HG02763 (cell line): ENCODE results near the gene ISM2.
"Not testable (repeated sequence)": the region's sequence is repeated elsewhere in the genome, so short reads cannot be mapped to it uniquely, and the experiment has no call there.

Experiments
- ATAC-seq: cut with Tn5 transposase; IDR thresholded peaks from one replicate; pipeline ENCODE4 v1.9.1; 2021; ENCODE audit warnings: mild to moderate bottlenecking, moderate library complexity; ENCODE audit not compliant: unreplicated experiment

ISM2 gene

GRCh38 chr14:77498120-77498979, at the start of gene ISM2:
Gene ISM2, minus strand, starts transcription at chr14:77498816. Its CDS starts 23 bp downstream, at chr14:77498793.
- ATAC-seq: peak; percentile 49

- no peak for ATAC-seq
These were observed 49.0 kb upstream of the ISM2 start for GRCh38 chr14:77547512-77548180.

GRCh38 chr14:77545171-77545570, 46.6 kb upstream of the ISM2 start:
- not testable (repeated sequence) for ATAC-seq

DNA sequence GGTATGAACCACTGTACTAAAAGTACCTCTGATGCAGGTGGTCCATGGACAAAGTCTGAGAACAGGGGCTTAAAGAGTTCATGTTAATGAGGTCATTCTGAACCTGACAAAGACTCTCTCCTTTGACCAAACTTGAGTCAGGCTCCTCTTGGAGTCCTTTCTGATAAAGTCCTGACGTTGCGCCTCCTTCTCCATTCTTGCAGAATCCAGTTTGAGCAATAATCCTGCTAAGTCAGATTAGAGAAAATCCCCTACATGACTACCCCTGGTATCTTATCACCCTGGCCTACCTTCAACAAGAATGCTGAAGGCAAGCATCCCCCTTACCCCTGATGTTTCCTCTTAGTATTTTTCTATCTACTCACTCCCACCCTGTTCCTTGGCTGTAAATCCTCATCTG, 46.0 kb upstream of the ISM2 start:
- ATAC-seq: no peak

DNA sequence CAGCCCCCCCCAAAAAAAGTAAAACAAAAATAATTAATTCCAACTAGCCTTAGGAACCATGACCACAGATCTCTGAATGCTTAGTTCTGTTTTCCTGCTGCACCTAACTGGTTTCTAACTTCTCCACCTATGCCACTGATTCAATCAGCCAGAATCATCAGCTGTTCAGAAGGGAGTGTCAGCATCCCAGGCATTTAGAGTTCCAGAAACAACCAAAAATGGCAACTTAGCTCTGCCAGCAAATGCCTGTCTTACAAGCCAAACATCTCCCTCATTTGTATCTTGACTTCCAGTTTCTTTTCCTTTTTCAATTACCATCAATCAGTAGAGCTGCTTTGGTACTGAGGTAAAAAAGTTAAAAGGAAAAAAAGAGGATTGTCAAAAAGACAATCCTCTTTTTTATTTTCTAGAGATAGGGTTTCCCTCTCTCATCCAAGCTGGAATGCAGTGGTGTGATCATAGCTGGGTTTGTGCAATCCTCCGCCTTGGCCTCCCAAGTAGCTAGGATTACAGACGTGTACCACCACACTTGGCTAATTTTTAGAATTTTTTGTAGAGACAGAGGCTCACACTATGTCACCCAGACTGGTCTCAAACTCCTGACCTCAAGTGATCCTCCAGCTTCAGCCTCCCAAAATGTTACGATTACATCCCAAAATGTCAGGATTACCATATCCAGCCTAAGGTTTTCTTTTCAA, 45.2 kb upstream of the ISM2 start:
- no peak for ATAC-seq

- ATAC-seq: no peak
These were observed 44.6 kb upstream of the ISM2 start for GRCh38 chr14:77543240-77543551.

- no peak for ATAC-seq
These were observed 44.0 kb upstream of the ISM2 start for GRCh38 chr14:77542421-77543239.

DNA sequence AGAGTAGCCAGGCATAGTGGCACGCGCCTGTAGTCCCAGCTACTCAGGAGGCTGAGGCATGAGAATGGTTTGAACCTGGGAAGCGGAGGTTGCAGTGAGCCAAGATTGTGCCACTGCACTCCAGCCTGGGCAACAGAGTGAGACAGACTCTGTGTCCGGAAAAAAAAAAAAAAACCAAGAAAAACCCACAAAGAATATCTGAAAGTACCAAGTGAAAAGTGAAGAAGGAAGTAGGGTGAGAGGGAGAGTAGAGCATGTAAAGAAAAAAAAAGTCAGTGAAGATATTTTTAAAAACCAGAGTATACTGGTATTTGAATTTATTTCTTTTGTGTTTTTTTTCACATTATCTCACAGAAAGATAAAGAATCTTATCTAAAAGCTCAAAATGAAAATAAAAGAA, 43.3 kb upstream of the ISM2 start:
- peak; percentile 64 for ATAC-seq

- not testable (repeated sequence) for ATAC-seq
These were observed 38.3 kb upstream of the ISM2 start for GRCh38 chr14:77536951-77537350.

- ATAC-seq: no peak
These were observed 32.5 kb upstream of the ISM2 start for GRCh38 chr14:77531071-77531470.

- ATAC-seq: no peak
These were observed 31.3 kb upstream of the ISM2 start for GRCh38 chr14:77529963-77530362.

- no peak for ATAC-seq
These were observed 30.6 kb upstream of the ISM2 start for GRCh38 chr14:77529213-77529612.

DNA sequence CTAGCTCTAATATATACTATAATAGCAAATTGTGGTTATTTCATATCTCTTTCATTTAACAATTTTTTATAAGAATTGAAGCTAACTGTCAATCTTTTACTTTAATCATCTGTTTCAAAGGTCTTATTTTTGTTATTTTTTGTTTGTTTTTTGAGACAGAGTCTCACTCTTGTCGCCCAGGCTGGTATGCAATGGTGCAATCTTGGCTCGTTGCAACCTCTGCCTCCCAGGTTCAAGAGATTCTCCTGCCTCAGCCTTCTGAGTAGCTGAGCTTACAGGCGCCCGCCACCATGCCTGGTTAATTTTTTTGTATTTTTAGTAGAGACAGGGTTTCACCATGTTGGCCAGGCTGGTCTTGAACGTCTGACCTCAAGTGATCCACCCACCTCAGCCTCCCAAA, 30.1 kb upstream of the ISM2 start:
- not testable (repeated sequence) for ATAC-seq

- ATAC-seq: no peak
These were observed 27.6 kb upstream of the ISM2 start for GRCh38 chr14:77526266-77526665.

DNA sequence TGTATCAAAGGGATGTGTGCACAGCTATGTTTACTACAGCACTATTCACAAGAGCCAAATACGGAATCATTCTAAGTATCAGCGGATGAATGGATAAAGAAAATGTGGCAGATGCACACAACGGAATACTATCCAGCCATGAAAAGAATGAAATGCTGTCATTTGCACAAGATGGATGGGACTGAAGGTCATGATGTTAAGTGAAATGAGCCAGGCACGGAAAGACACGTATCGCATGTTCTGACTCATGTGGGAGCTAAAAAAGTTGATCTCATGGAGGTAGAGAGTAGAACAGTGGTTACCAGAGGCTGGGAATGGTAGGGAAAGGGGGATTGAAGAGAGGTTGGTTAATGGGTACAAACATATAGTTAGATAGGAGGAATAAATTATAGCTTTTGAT, 25.9 kb upstream of the ISM2 start:
- ATAC-seq: no peak

DNA sequence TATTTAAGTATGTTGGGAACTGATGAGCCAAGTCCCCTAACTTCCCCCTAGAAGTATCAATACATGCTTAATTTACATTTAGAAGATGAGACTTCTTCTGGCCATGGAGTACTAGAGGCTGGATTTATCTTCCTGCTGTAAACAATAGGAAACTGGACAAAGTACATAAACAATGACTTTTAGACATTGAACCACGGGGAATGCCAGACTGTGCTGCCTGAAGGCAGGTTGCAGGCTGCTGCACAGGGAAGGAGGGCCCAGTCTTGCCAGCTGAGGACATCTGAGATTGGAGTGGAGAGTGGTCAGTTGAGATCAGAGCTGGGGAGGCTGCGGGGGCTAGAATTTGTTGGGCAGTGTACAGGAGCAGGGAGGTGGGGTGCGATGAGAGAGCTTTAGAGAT, 24.5 kb upstream of the ISM2 start:
- ATAC-seq: no peak

GRCh38 chr14:77520555-77520954, 21.9 kb upstream of the ISM2 start:
- ATAC-seq: no peak

DNA sequence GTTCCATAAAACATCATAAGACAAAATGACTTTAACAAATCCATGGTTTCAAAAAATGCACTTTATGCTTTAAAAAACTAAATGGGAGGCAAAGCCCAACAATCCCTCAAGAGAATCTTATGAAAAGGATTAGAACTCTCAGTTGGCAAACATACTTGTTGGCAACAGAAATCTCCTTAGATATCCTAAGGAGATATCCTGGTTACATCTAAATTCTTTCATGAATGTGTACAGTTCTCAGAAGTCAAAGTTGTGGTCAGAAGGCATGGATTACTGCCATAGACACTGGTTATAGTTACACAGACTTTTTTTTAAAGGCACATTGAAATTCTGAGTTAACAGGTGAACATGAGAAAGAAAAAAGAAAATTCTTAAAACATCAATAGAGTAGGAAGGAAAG, 17.5 kb upstream of the ISM2 start:
- ATAC-seq: no peak

GRCh38 chr14:77511486-77512162, 13.0 kb upstream of the ISM2 start:
- ATAC-seq: no peak

DNA sequence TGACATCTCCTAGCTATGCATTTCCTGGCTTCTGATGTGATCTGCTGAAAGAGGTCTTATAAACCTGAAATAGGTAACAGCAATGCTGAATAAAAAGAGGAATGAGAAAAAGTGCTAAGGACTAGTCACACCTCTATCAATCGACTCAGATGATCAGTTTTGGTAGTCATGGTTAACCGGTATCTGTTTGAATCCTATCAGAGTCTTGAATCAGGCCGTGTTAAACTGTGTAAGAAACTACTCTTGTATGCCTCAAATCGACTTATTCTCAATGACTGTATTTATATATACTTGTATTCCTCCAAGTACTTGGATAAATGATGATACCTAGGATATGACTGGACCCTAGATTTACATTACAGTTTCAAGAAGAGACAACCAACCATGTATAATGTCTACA, 10.8 kb upstream of the ISM2 start:
- ATAC-seq: no peak
